ENCODE results near the gene SLITRK5.

Gene SLITRK5, protein sequence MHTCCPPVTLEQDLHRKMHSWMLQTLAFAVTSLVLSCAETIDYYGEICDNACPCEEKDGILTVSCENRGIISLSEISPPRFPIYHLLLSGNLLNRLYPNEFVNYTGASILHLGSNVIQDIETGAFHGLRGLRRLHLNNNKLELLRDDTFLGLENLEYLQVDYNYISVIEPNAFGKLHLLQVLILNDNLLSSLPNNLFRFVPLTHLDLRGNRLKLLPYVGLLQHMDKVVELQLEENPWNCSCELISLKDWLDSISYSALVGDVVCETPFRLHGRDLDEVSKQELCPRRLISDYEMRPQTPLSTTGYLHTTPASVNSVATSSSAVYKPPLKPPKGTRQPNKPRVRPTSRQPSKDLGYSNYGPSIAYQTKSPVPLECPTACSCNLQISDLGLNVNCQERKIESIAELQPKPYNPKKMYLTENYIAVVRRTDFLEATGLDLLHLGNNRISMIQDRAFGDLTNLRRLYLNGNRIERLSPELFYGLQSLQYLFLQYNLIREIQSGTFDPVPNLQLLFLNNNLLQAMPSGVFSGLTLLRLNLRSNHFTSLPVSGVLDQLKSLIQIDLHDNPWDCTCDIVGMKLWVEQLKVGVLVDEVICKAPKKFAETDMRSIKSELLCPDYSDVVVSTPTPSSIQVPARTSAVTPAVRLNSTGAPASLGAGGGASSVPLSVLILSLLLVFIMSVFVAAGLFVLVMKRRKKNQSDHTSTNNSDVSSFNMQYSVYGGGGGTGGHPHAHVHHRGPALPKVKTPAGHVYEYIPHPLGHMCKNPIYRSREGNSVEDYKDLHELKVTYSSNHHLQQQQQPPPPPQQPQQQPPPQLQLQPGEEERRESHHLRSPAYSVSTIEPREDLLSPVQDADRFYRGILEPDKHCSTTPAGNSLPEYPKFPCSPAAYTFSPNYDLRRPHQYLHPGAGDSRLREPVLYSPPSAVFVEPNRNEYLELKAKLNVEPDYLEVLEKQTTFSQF

DNA sequence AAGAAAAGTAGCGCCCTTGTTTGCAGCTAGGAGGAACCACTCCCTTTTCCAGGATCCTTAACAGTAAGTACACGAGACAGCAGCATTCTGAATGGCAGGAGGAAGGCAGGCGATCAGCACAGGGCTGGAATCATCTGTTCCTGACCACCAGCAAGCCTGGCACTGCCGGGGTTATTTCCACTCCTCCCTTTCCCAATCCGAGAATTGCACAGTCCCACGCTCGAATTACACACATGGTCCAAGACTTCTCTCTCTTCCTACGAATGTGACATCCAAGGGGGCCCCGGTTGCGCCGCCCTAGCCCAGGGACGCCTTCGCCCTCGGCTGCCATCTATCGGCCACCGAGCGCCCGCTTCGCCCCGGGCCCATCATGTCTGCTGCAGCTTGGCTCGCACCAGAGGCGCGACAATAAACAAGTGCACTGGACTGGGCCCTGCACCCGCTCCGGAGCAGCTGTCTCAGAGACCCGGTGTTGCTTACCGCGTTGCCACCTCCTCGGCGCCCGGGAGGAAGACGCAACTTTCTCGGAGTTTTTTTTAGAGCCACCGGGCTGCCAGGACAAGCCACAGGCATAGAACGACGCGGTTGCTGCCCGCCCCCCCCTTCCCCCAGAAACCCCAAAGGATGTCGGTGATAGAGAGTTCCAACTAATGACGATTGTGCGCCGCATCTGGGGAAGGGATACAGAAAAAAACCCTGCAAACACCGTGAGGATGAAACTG lies at the start of gene SLITRK5:
Gene SLITRK5 (plus strand): TSS at position 341 of the 722 bp plus-strand sequence. CDS start 4,018 bp downstream, outside the sequence.
- FAIRE-seq: peak; percentile 91

DNA sequence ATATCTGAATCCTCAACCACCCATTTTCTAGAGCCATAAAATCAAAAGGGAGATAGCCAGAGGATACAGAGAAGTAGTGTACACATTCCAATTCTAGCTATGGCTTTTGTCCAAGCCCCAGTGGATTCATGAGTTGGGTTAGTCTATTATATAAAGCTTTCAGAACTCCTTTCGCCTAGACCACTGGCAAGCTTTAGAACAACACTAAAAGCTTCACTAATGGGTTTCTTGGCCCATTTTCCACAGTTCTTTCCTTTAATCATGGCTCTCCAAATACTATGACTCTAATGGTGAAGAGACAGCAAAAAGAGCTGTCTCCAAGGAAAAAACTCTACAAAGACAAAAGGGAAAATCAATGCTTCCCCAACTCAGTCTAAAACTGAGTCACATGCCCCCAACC lies 48.2 kb upstream of the SLITRK5 start:
- no peak for FAIRE-seq

DNA sequence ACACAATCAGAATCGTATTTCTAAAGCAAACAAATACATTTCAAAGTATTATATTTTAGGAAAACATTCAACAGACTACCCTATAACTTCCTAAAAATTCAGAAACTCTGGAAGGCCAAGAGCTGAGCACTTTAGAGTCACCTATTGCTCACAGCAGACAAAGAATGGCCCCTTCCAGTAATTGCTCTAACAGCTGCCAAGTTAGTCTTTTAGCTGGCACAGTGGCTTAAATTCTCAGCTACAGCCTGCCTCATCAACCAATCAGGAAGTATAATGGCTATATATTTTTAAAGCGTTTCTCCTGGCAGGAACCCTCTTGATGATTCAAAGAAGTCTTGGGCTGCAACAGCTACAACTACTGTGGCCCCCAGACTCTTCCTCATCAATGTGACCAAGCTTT lies 14.9 kb upstream of the SLITRK5 start:
- no peak for FAIRE-seq

DNA sequence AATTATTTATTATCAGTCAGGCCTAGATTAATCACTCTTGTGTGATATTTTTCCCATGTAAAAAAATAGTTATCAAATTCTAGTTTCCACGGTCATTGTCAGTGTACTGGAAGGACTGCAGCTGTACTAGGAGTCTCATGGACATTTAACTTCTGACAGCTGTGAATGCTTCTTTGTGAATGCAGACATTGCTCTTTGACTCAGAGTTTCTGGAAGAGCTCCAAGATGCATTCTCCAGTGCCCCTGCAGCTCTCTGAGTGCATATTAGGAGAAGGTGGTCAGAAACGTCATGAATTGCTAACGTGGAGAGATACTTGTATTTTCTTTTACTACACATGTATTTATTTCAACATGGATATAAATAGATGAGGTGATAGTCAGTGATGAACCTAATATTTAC lies 9.7 kb upstream of the SLITRK5 start:
- FAIRE-seq: no peak

DNA sequence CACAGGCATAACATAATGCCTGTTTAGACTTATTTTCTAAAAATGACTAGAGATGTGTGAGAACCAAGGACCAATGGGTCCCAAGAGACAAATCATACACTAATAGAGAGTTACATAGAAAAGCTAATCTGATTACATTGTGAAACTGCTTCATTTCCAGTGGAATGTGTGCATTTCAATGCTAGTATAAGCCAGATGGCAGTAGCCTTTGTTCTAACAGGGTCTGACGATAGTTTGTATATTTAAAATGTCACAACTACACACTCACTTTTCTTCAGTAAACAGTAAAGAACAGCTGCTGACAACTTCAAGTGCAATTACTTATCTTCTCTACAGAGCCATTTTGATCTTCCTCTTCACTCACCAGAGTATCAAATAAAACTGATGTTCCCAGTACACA lies 4.3 kb upstream of the SLITRK5 start:
- no peak for FAIRE-seq

DNA sequence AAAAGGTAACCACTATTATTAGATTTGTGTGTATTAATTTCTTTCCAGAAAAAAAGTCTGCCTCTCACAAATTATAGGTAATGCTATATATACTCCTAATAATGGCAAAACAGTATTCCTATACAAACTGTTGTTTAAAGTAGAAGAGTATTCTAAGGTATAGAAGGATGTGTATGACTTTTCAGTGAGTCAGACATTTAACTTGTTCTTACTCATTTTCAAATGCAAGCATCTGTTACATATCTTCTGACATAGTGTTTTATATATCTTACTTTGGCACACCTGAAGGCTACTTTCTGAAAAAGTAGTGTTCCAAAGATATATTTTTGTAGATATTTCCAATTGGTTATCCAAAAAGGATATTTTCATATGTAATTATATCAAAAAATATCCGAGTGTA lies 3.5 kb upstream of the SLITRK5 start:
- no peak for FAIRE-seq

DNA sequence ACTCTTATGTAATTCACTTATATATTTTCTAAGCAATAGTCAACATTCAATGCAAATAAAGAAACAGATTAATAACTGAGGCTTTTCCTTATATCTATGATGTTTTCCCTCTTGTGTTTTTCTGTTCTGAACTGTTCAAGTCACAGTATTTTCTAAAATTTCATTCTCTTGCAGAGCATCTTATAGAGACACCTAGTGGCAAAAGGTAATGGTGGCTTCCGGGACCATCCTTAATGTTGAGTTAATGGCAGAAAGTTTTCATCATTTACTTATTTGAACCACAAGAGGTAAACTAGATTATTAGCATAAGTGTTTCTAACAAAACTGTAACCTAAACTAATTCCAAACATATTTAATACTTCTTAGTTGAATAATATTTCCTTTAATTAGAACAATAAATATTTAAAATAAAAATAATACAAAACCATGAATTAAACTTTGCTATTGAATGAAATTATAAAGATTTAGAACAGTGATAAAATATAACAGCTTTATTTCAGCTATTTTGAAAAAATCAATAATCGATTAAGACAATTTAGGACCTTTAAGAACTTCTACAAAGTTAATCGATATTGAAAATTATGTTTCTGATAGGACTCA lies 1.7 kb upstream of the SLITRK5 start:
- FAIRE-seq: peak; percentile 98

DNA sequence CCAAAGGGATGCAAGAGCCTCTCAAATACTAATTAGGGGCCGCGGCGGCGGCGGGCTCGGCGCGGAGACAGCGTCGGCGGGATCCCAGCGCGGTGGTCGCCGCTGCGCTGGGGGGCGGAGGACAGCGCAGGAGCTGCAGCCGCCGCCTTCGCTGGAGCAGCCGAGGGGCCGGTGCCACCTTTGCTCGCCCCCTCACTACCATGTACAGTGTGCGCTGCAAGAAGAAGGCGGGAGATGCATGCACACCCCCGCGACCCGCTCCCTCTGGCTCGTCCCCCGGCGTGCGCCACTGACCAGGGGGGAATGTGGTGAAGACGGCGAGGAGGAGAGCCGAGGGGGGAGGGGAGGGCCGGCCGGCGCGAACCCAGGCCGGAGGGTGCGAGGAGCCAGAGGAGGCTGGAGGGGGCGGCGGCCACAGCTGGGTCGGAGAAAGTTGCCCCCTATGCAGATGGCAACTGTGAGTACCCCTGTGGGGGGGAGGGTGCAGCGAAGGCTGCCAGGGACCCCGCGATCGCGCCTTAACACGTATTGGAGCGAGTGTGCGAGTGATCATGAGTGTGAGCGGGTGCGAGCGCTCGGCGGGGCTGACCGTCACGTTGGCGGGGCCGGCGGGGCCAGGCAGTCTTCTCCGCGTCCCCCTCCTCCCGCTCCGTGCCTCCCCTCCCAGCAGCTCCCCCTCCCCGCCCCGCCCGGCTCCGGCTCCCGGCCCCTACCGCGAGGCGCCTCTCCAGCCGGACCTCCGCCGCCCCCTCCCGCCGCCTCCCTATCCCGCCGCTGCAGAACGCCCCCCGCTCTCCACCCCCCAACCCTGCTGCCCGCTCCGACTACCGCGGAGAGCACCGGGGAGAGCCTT lies 808 bp downstream of the SLITRK5 start:
- no peak for FAIRE-seq

DNA sequence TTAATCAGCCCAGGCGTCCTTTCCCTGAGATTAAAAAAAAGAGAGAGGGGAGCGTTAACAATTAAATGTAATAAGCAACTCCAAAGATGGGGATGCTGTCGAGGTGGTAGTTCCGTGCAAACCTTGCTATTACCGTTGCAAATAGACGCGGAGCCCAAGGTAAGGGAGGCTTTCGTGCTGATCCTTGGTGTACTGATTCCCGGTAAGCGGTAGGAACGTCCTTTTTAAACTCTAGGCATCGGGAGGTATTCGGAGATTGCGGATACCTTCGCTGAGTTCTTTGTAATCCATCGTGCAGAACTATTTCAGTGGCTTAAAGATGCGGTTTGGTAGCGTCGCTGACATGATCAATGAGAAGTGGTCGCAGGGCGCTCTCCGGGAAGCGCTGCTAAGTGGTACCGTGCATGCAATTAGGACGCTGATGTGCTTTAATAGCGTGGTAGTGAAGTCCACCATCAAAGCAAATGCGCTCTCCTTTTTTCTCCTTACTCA lies 3.1 kb downstream of the SLITRK5 start:
- no peak for FAIRE-seq

DNA sequence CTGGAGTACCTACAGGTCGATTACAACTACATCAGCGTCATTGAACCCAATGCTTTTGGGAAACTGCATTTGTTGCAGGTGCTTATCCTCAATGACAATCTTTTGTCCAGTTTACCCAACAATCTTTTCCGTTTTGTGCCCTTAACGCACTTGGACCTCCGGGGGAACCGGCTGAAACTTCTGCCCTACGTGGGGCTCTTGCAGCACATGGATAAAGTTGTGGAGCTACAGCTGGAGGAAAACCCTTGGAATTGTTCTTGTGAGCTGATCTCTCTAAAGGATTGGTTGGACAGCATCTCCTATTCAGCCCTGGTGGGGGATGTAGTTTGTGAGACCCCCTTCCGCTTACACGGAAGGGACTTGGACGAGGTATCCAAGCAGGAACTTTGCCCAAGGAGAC lies 4.7 kb downstream of the SLITRK5 start:
- no peak for FAIRE-seq

DNA sequence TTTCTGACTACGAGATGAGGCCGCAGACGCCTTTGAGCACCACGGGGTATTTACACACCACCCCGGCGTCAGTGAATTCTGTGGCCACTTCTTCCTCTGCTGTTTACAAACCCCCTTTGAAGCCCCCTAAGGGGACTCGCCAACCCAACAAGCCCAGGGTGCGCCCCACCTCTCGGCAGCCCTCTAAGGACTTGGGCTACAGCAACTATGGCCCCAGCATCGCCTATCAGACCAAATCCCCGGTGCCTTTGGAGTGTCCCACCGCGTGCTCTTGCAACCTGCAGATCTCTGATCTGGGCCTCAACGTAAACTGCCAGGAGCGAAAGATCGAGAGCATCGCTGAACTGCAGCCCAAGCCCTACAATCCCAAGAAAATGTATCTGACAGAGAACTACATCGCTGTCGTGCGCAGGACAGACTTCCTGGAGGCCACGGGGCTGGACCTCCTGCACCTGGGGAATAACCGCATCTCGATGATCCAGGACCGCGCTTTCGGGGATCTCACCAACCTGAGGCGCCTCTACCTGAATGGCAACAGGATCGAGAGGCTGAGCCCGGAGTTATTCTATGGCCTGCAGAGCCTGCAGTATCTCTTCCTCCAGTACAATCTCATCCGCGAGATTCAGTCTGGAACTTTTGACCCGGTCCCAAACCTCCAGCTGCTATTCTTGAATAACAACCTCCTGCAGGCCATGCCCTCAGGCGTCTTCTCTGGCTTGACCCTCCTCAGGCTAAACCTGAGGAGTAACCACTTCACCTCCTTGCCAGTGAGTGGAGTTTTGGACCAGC lies 5.3 kb downstream of the SLITRK5 start:
- FAIRE-seq: no peak

DNA sequence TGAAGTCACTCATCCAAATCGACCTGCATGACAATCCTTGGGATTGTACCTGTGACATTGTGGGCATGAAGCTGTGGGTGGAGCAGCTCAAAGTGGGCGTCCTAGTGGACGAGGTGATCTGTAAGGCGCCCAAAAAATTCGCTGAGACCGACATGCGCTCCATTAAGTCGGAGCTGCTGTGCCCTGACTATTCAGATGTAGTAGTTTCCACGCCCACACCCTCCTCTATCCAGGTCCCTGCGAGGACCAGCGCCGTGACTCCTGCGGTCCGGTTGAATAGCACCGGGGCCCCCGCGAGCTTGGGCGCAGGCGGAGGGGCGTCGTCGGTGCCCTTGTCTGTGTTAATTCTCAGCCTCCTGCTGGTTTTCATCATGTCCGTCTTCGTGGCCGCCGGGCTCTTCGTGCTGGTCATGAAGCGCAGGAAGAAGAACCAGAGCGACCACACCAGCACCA lies 5.9 kb downstream of the SLITRK5 start:
- FAIRE-seq: no peak

DNA sequence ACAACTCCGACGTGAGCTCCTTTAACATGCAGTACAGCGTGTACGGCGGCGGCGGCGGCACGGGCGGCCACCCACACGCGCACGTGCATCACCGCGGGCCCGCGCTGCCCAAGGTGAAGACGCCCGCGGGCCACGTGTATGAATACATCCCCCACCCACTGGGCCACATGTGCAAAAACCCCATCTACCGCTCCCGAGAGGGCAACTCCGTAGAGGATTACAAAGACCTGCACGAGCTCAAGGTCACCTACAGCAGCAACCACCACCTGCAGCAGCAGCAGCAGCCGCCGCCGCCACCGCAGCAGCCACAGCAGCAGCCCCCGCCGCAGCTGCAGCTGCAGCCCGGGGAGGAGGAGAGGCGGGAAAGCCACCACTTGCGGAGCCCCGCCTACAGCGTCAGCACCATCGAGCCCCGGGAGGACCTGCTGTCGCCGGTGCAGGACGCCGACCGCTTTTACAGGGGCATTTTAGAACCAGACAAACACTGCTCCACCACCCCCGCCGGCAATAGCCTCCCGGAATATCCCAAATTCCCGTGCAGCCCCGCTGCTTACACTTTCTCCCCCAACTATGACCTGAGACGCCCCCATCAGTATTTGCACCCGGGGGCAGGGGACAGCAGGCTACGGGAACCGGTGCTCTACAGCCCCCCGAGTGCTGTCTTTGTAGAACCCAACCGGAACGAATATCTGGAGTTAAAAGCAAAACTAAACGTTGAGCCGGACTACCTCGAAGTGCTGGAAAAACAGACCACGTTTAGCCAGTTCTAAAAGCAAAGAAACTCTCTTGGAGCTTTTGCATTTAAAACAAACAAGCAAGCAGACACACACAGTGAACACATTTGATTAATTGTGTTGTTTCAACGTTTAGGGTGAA lies 6.6 kb downstream of the SLITRK5 start:
- no peak for FAIRE-seq

DNA sequence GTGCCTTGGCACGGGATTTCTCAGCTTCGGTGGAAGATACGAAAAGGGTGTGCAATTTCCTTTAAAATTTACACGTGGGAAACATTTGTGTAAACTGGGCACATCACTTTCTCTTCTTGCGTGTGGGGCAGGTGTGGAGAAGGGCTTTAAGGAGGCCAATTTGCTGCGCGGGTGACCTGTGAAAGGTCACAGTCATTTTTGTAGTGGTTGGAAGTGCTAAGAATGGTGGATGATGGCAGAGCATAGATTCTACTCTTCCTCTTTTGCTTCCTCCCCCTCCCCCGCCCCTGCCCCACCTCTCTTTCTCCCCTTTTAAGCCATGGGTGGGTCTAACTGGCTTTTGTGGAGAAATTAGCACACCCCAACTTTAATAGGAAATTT lies 7.2 kb downstream of the SLITRK5 start:
- no peak for FAIRE-seq

DNA sequence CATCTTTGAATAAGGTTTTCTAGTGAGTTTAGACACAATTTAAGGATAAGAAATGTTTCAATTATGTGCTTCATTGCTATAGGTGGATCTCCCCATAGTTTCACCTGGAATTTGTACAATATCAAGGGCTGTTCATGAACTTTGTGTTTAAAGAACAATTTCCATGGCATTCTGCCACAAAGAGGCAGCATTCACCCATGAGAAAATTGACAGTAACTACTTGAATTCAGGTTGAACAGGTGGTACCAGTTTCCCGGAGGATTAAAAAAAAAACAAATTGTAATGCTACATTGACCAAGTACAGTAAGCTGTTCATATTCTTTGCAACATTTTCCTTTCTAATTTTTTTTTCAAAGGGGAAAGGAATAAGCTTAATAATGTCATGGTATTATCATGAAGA lies 9.1 kb downstream of the SLITRK5 start:
- FAIRE-seq: no peak

DNA sequence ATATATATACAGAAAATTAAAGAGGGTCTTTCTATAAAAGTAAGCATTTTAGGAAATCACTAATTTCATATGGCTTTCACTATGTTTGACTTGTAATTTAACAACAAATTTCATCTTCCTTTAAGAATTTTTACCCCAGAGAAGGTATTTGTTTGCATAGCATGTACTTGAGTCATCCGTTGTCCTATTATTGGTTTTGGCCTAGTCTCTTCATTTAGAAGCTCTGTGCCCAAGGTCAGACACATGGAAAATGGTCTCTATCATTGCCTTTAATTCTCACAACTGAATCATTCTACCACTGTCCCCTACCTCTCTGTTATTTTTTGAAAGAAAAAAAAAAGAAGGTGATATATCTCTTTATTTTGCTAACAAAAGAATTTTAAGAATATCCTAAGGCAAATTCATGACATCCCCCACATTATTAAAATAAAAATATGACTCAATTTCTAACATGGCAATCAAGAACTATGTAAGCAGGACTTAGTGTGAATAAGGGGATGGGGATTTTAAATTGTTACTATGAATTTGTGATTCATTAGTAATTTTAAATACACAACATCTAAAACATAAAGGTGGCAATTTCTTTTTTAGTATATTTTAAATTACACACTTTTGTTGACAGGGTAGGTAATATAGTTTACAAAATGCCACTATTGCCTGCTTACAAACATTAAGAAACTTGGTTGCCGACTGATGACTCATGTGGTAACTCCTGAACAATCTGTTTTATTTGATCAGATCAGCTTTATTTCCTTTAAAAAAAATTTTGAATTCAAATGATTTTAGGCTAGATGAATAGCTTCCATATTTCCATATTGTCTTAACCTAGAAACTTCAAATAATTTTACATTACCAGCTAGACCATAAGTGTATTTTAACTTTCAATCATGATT lies 13.9 kb downstream of the SLITRK5 start:
- FAIRE-seq: peak; percentile 69

DNA sequence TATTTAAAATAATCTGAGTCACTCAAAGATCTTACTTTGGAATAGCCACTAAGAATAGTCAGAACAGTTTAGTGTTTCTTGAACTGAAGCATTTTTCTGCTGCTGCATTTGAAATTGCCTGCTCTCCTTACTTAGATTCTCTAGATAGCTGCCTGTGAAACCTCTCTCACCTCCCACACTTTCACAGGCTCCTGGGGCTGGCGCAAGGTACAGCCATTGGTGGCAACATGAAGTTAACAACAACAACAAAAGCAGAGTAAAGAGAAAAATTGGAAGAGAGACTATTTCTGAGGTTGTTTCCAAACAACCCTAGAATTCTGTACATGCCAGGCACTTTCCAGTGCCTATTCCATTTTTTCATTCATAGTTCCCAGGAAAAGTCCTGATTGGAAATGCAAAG lies 25.3 kb downstream of the SLITRK5 start:
- no peak for FAIRE-seq

DNA sequence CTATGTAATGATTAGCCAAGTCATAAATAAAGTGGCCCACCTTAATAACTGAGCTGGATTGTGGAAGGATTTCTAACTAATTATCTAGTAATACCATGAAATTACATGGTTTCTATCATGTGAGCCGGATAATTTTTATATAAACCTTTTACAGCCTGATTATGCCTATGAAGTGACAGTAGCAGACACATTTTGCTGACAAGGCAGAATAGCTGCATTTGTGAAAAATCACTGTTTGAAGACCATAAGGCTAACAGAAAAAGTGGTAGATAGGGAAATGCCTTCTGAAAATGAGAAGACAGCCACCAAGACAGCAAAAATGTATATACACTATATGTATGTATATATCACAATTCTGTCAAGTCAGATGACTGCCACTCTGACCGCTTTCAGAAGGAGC lies 27.1 kb downstream of the SLITRK5 start:
- FAIRE-seq: no peak

DNA sequence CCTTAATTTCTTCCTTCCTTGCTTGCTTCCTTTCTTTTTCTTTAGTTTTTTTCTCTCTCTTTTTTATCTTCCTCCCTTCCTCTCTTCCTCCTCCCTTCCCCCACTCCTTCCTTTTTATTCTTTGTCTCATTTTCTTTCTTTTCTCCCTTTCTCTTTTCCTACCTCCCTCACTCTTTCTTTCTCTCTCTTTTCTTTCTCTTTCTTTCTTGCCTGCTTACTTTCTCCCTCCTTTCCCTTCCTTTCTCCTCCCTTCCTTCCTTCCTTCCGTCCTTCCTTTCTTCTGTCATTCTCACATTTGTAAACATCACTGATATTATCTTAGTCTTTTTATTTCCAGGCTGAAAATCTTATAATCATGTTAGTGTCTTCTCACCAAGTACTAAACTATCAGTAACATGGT lies 38.8 kb downstream of the SLITRK5 start:
- FAIRE-seq: no peak
